SU-DHL-6 (cell line): ENCODE results near the gene BDH2.

ENCODE experiments used
- CTCF ChIP-seq: fragments of 200-600 bp; sonication (generic); IDR thresholded peaks from one replicate; pipeline ENCODE4 v1.5.1; 2017; ENCODE audit warnings: antibody characterized with exemption, mild to moderate bottlenecking, low read length, moderate library complexity; ENCODE audit not compliant: insufficient read depth, poor library complexity, severe bottlenecking
- EZH2phosphoT487 ChIP-seq: fragments of 200-600 bp; sonication (generic), shearing (Covaris generic); conservative IDR thresholded peaks from 2 replicates; pipeline ENCODE4 v1.6.1; 2018; ENCODE audit warnings: mild to moderate bottlenecking, antibody characterized with exemption, low read length, moderate library complexity, mixed read lengths

- no peak for TF ChIP-seq CTCF
- TF ChIP-seq EZH2phosphoT487, result no peak
Observed at GRCh38 chr4:103029300-103029699, 70.3 kb downstream of the BDH2 start.
